22Rv1 (cell line): ENCODE data around the gene OLIG2.

ENCODE experiments used
- ZFX ChIP-seq: fragments of 450-650 bp; IDR thresholded peaks from 2 replicates; pipeline ENCODE4 v1.6.1; 2017; ENCODE audit warnings: antibody characterized with exemption, borderline replicate concordance
- TF ChIP-seq, protein P1 (sequence below): fragments of 450-650 bp; IDR thresholded peaks from 2 replicates; pipeline ENCODE4 v1.5.1; 2017; ENCODE audit warnings: mild to moderate bottlenecking

- TF ChIP-seq, protein P1, sequence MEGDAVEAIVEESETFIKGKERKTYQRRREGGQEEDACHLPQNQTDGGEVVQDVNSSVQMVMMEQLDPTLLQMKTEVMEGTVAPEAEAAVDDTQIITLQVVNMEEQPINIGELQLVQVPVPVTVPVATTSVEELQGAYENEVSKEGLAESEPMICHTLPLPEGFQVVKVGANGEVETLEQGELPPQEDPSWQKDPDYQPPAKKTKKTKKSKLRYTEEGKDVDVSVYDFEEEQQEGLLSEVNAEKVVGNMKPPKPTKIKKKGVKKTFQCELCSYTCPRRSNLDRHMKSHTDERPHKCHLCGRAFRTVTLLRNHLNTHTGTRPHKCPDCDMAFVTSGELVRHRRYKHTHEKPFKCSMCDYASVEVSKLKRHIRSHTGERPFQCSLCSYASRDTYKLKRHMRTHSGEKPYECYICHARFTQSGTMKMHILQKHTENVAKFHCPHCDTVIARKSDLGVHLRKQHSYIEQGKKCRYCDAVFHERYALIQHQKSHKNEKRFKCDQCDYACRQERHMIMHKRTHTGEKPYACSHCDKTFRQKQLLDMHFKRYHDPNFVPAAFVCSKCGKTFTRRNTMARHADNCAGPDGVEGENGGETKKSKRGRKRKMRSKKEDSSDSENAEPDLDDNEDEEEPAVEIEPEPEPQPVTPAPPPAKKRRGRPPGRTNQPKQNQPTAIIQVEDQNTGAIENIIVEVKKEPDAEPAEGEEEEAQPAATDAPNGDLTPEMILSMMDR, result no peak
- TF ChIP-seq ZFX, result no peak
Observed at GRCh38 chr21:33046455-33046854, 20.7 kb downstream of the OLIG2 start.
